Measurements from ENCODE around the gene SLC19A1.

The SLC19A1 gene

DNA sequence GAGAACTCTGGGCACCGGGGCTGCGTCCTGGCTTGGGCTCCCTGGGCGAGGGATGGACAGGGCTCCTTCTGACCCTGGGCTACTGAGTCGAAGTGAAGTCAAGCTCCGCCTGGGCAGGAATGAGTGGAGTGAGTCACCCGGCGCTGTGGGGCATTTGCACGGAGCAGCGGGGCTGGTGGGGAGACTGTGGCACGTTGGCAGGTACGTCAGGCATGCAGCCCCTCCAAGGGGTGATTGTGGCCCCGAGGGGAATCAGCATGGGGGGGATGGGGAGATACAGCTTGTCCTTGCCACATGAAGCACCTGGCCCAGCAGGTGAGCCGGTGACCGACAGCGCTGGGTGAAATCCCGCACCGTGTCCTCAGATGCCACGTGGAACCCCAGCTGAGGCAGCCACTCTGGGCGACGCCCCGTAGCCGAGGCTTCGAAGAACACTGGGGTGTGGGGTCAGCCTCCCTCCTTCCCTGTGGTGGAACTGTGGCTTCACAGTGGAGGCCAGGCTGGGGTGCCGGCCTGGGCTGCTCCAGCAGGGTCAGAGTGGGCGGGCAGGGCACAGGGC, 74.9 kb downstream of the SLC19A1 start:
- DNase-seq (ENCODE audit: low read depth, low spot score) = no peak
- CTCF ChIA-PET = interaction anchor here (1.0 to 1.4 kb wide), 3 partner anchors 9 to 27 kb away, joined by 3 to 7 read pairs (median 3); no protein-coding TSS in a partner anchor
- POLR2A ChIA-PET = no interaction called here
- TF ChIP-seq, protein P1, sequence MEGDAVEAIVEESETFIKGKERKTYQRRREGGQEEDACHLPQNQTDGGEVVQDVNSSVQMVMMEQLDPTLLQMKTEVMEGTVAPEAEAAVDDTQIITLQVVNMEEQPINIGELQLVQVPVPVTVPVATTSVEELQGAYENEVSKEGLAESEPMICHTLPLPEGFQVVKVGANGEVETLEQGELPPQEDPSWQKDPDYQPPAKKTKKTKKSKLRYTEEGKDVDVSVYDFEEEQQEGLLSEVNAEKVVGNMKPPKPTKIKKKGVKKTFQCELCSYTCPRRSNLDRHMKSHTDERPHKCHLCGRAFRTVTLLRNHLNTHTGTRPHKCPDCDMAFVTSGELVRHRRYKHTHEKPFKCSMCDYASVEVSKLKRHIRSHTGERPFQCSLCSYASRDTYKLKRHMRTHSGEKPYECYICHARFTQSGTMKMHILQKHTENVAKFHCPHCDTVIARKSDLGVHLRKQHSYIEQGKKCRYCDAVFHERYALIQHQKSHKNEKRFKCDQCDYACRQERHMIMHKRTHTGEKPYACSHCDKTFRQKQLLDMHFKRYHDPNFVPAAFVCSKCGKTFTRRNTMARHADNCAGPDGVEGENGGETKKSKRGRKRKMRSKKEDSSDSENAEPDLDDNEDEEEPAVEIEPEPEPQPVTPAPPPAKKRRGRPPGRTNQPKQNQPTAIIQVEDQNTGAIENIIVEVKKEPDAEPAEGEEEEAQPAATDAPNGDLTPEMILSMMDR (IDR thresholded peaks at IDR 0.05; ENCODE audit: insufficient read depth, low read length, missing control alignments) = no peak
- no peak overlapping the region for H3K4me3 ChIP-seq (ENCODE audit: low read depth, low read length)

DNA sequence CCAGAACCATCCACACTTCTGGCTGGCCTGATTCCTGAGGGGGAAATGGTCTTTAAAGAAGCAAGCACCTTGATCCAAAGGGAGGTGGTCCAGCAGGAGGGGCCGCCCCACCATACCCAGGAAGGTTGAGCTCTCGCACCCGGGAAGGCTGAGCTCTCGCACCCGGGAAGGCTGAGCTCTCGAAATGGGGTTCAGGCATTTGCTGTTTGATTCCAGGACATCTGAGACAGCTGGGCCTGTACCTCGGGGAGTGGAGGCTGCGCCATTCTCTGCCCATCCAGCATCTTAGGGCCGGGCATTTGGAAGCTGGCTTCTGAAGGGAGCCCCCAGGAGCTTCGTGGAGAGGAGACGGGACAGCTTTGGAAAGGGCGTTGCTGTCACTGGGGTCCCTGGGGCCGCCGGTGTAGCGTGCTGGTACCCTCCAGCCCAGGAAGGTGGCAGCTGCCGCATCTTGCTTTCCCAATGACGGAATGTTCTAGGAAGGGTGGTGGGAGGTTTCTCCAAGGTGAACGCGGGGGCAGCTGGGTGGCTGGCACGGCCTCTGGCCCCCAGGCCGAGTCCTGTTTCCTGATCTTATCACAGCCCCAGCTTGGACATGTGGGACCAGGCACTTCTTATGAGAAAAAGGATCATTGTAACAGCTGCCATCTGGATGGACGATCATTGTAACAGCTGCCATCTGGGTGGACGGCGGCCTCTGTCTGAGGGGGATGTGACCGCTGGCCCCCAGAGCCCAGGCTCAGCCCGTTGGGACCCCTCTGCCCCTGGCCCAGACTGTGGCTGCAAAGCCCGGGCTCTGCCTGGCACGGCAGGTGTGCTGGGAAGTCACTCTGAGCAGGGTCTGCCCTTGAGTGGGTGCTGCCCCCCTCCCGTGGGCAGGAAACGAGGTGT, 75.7 kb downstream of the SLC19A1 start:
- no peak for DNase-seq (ENCODE audit: low read depth, low spot score)
- TF ChIP-seq, protein P1 (IDR thresholded peaks at IDR 0.05; ENCODE audit: insufficient read depth, low read length, missing control alignments) = no peak
- POLR2A ChIA-PET = no interaction called here
- CTCF ChIA-PET = interaction anchor here (1.0 to 1.4 kb wide), 3 partner anchors 11 to 330 kb away, joined by 3 to 7 read pairs (median 4); no protein-coding TSS in a partner anchor
- no peak overlapping the region for H3K4me3 ChIP-seq (ENCODE audit: low read depth, low read length)

DNA sequence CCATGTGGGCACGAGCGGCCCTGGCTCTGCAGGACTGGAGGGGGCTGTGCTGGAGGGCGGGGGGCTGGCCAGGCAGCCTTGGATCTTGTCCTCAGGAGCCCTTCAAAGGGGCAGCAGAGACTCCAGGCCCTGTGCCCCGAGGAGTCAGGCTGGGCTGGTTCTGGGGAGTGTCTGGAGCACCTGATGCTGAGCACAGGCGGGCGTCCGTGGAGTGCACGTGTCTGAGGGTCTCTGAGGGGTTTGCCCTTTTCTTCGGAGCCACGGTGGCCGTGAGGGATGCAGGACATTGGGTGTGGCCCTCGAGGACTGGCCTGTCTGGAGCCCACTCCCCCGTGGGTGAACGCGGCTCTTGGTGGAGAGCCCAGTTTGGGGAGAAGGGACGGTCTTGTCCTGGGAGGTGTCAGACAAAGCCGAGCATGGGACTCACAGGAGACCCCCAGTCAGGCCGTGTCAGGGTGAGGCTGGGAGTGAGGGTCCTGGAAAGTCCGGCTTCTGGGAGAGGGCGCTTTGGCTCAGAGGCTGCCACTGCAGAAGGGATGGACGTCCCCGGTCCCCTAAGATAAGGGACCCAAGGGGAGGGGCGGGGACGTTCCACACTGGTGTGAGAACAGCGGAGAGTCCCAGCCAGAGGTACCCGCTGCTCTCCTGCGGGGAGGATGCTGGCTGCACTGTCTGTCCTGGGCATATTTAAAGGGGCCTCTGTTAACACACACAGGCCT, 76.5 kb downstream of the SLC19A1 start:
- CTCF ChIA-PET = interaction anchor here (1.4 kb wide), 2 partner anchors 12 to 329 kb away, joined by 4 to 7 read pairs; no protein-coding TSS in a partner anchor
- H3K4me3 ChIP-seq (ENCODE audit: low read depth, low read length) = no peak overlapping the region
- TF ChIP-seq, protein P1 (IDR thresholded peaks at IDR 0.05; ENCODE audit: insufficient read depth, low read length, missing control alignments) = no peak
- POLR2A ChIA-PET = no interaction called here
- no peak for DNase-seq (ENCODE audit: low read depth, low spot score)

DNA sequence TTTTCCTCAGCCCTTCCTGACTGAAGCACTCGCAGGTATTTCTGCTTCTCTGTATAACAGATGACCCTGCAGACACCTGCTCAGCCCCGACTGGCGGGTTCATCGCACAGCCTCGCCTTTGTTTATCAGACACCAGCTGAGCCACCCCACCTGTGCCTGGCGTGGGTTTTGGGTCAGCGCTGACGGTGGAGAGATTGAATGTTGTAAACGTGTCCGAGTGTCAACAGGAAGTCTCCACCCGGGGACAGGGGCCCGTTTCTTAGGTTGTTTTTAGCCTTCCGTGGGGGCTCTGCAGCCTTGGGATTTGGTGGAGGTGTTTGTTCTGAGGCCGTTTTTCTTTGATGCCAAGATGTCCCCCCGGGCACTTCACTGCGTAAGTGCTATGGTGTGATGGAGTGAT, 77.1 kb downstream of the SLC19A1 start:
- TF ChIP-seq, protein P1 (IDR thresholded peaks at IDR 0.05; ENCODE audit: insufficient read depth, low read length, missing control alignments) = no peak
- no peak for DNase-seq (ENCODE audit: low read depth, low spot score)
- ChIA-PET CTCF (interaction anchor here (1.4 kb wide), 1 partner anchor 328 kb away, joined by 4 read pairs; no protein-coding TSS in a partner anchor), POLR2A (no interaction called here)
- no peak overlapping the region for H3K4me3 ChIP-seq (ENCODE audit: low read depth, low read length)

DNA sequence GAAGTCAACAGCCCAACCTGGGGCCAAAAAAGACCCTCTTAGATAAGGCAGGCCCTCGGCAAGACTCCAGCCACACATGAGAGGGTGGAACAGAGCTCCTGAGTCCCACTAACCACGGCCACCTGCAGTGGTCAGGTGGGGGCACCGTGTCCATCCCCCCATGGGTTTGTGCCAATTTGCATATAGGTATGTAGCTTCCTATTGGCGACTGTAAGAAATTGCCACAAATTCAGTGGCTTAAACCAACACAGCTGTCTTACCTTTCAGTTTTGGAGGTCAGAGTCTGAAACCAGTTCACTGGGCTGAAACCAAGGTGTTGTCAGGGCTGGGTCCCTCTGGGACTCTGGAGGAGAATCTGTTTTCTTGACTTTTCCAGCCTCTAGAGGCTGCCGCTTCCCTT, 77.9 kb downstream of the SLC19A1 start:
- TF ChIP-seq, protein P1 (IDR thresholded peaks at IDR 0.05; ENCODE audit: insufficient read depth, low read length, missing control alignments) = no peak
- POLR2A ChIA-PET = no interaction called here
- CTCF ChIA-PET = interaction anchor here (0.9 to 1.2 kb wide), 2 partner anchors 48 to 327 kb away, joined by 3 read pairs; no protein-coding TSS in a partner anchor
- DNase-seq (ENCODE audit: low read depth, low spot score) = no peak
- no peak overlapping the region for H3K4me3 ChIP-seq (ENCODE audit: low read depth, low read length)

All from AG04449 (cell line).